Measurements from ENCODE around the gene UBE2V1. TPM values are rescaled to one million over a fixed set of nuclear protein-coding genes. Genes with fewer than 3 reads are reported as not detected.
A peak's percentile ranks its signal among the peaks of the same experiment; 100 is the strongest.

Gene UBE2V1
- total and polyA plus RNA-seq, 2 of the 13 experiments (the other 11 are each of a cell fraction or from before 2014, with no cell fraction given) = 81.3 to 132 TPM

DNA sequence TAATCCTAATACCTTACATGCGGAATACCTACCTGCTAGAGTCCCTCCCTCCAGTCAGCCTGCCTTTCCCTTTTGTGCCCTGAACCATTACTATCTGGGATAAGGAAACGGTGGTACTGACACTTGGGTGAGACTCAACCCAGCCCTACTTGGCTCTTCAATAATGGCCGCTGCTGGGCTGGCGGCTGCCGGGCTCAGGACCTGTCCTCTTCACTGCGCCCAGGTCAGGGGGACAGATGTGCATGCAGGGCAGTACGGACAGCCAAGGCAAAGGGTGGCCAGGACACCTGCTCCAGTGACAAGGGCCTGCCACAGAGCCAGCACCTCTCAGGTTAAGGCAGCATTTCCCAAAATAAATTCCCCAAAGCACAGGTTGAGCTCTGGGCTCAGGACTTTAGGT, 29.9 kb downstream of the UBE2V1 start:
- no peaks in the 10 kb centered on the region for H3K9me3 ChIP-seq (ENCODE audit: low read length)
- ChIA-PET CTCF (ENCODE audit: low intra/inter-chr PET ratio, low total read pairs) (interaction anchor here (4.1 kb wide), 1 partner anchor 104 kb away, joined by 29 read pairs; no protein-coding TSS in a partner anchor), POLR2A (no interaction called here)

More for the DNA sequence above, 29.9 kb downstream of the UBE2V1 start:
- Histone ChIP-seq H4K20me1 (ENCODE audit: insufficient read depth, low read length) (peaks cover 12% of the 10 kb centered on the region), H3K79me2 (ENCODE audit: insufficient read depth, low read length) (peaks cover 7% of the 10 kb centered on the region), H3K36me3 (replicated peaks in 1 of 2; ENCODE audit: control insufficient read depth in 1 of 2, insufficient read depth in 2 of 2, low read length in 2 of 2) (peaks cover 15 to 22% of the 10 kb centered on the region in 2 experiments), H3K4me2 (ENCODE audit: low read depth, low read length) (no peak overlapping the region), H3K4me3 (replicated peaks in 1 of 3; ENCODE audit: insufficient read depth in 1 of 3, low read depth in 2 of 3, low read length in 3 of 3) (no peak overlapping the region), H3K4me1 (ENCODE audit: insufficient read depth, low read length) (peaks cover 16% of the 10 kb centered on the region), H3K27ac (ENCODE audit: extremely low read length, insufficient read depth, low read length) (no peak overlapping the region), H2AFZ (ENCODE audit: low read length) (no peak overlapping the region), H3K9ac (ENCODE audit: insufficient read depth, low read depth, low read length) (no peak overlapping the region), H3K27me3 (ENCODE audit: control insufficient read depth in 1 of 2, insufficient read depth in 2 of 2, low read length in 2 of 2) (no peaks in the 10 kb centered on the region)
- FAIRE-seq (no peak), ATAC-seq (no peak), DNase-seq (ENCODE audit: low spot score) (no peak)
- BruUV-seq (replicated peaks) = no TSS peak
- in situ Hi-C loops (cut with HindIII; ENCODE audit: extremely low pct_ligation_motif_present, low pct_unique_long_range_greater_than_20kb) = no loop called here
- intact Hi-C loops (cut with micrococcal nuclease; ENCODE audit: unreplicated experiment) = no loop called here
- 98% methylated on average over 7 of the region's 7 CpGs for WGBS (ENCODE audit: low lambda C conversion rate)
- peak; percentile 72 for TF ChIP-seq RBM22 (optimal IDR thresholded peaks at IDR 0.05; ENCODE audit: low read length)
- TF ChIP-seq POLR2G (IDR thresholded peaks at IDR 0.05; ENCODE audit: low read depth, low read length) = 0 out of 2 replicates have a peak, but pooled peaks have one; percentile 19
- TF ChIP-seq ZBED4 (CRISPR knock-in tag; IDR thresholded peaks at IDR 0.05; ENCODE audit: borderline replicate concordance) = no peak
- peak; percentile 69 for TF ChIP-seq AGO2 (optimal IDR thresholded peaks at IDR 0.05; ENCODE audit: low read depth, low read length)
- TF ChIP-seq, protein P1, sequence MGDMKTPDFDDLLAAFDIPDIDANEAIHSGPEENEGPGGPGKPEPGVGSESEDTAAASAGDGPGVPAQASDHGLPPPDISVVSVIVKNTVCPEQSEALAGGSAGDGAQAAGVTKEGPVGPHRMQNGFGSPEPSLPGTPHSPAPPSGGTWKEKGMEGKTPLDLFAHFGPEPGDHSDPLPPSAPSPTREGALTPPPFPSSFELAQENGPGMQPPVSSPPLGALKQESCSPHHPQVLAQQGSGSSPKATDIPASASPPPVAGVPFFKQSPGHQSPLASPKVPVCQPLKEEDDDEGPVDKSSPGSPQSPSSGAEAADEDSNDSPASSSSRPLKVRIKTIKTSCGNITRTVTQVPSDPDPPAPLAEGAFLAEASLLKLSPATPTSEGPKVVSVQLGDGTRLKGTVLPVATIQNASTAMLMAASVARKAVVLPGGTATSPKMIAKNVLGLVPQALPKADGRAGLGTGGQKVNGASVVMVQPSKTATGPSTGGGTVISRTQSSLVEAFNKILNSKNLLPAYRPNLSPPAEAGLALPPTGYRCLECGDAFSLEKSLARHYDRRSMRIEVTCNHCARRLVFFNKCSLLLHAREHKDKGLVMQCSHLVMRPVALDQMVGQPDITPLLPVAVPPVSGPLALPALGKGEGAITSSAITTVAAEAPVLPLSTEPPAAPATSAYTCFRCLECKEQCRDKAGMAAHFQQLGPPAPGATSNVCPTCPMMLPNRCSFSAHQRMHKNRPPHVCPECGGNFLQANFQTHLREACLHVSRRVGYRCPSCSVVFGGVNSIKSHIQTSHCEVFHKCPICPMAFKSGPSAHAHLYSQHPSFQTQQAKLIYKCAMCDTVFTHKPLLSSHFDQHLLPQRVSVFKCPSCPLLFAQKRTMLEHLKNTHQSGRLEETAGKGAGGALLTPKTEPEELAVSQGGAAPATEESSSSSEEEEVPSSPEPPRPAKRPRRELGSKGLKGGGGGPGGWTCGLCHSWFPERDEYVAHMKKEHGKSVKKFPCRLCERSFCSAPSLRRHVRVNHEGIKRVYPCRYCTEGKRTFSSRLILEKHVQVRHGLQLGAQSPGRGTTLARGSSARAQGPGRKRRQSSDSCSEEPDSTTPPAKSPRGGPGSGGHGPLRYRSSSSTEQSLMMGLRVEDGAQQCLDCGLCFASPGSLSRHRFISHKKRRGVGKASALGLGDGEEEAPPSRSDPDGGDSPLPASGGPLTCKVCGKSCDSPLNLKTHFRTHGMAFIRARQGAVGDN (CRISPR knock-in tag; IDR thresholded peaks at IDR 0.05) = peak; percentile 24; the same call in 1 of the 2 replicates
